GM23338 (cell line): ENCODE data around the gene SPTLC2. TPM values are rescaled to one million over a fixed set of nuclear protein-coding genes. Genes with fewer than 3 reads are reported as not detected.

ENCODE experiments used
- ATAC-seq: fragments of 200-7000 bp; cut with Tn5 transposase; 3 replicates; pipeline ENCODE4 v1.9.1; 2020
- DNase-seq: peaks from one replicate; pipeline ENCODE4 v3.0.0-alpha.2; 2015; ENCODE audit warnings: low spot score
- H2AFZ ChIP-seq: fragments of 200-600 bp; sonication (generic); 2 replicates; pipeline ENCODE4 v1.8.0; 2016; ENCODE audit warnings: antibody characterized with exemption, mild to moderate bottlenecking, moderate library complexity
- H3F3A ChIP-seq: fragments of 200-600 bp; sonication (generic); replicated peaks from 2 replicates; pipeline ENCODE4 v1.8.0; 2017; ENCODE audit warnings: antibody characterized with exemption, mixed run types, low read depth
- H3K27ac ChIP-seq: fragments of 200-600 bp; sonication (generic); 2 replicates; pipeline ENCODE4 v1.6.1; 2016; ENCODE audit warnings: low read depth
- H3K27me3 ChIP-seq: fragments of 200-600 bp; sonication (generic); 2 replicates; pipeline ENCODE4 v1.8.0; 2016; ENCODE audit warnings: mild to moderate bottlenecking, mixed run types, moderate library complexity; ENCODE audit not compliant: insufficient read depth
- H3K36me3 ChIP-seq: fragments of 200-600 bp; sonication (generic); 2 replicates; pipeline ENCODE4 v1.8.0; 2016; ENCODE audit warnings: mild to moderate bottlenecking; ENCODE audit not compliant: insufficient read depth
- H3K4me1 ChIP-seq: fragments of 200-600 bp; sonication (generic); 2 replicates; pipeline ENCODE4 v1.8.0; 2016; ENCODE audit warnings: mild to moderate bottlenecking, moderate library complexity; ENCODE audit not compliant: insufficient read depth
- H3K4me2 ChIP-seq: fragments of 200-600 bp; sonication (generic); 2 replicates; pipeline ENCODE4 v1.7.1; 2017; ENCODE audit warnings: mixed run types
- H3K4me3 ChIP-seq: fragments of 200-600 bp; sonication (generic); 2 replicates; pipeline ENCODE4 v1.6.1; 2016; ENCODE audit warnings: mixed run types
- H3K79me2 ChIP-seq: fragments of 200-600 bp; sonication (generic); replicated peaks from 2 replicates; pipeline ENCODE4 v1.8.0; 2017; ENCODE audit warnings: mild to moderate bottlenecking; ENCODE audit not compliant: insufficient read depth
- H3K9me2 ChIP-seq: fragments of 200-600 bp; sonication (generic); 2 replicates; pipeline ENCODE4 v1.8.0; 2017; ENCODE audit not compliant: insufficient read depth
- H4K20me1 ChIP-seq: fragments of 200-600 bp; sonication (generic); replicated peaks from 2 replicates; pipeline ENCODE4 v1.8.0; 2017; ENCODE audit warnings: mild to moderate bottlenecking; ENCODE audit not compliant: insufficient read depth
- H3K27ac Mint-ChIP-seq: 2 replicates; pipeline ENCODE4 v1.8.0; 2020; ENCODE audit warnings: inconsistent platforms, mild to moderate bottlenecking, moderate library complexity, mixed read lengths
- H3K27me3 Mint-ChIP-seq: 3 replicates; pipeline ENCODE4 v1.8.0; 2022; ENCODE audit warnings: low read depth, mild to moderate bottlenecking, moderate library complexity, mixed read lengths, inconsistent platforms; ENCODE audit not compliant: insufficient read depth, poor library complexity
- H3K36me3 Mint-ChIP-seq: 3 replicates; pipeline ENCODE4 v1.8.0; 2021; ENCODE audit warnings: low read depth, mild to moderate bottlenecking, inconsistent platforms, moderate library complexity, mixed read lengths
- H3K4me1 Mint-ChIP-seq: 3 replicates; pipeline ENCODE4 v1.8.0; 2020; ENCODE audit warnings: mild to moderate bottlenecking, inconsistent platforms, mixed read lengths
- H3K4me3 Mint-ChIP-seq: 3 replicates; pipeline ENCODE4 v1.8.0; 2021; ENCODE audit warnings: moderate library complexity, mild to moderate bottlenecking, inconsistent platforms, mixed read lengths
- H3K9me3 Mint-ChIP-seq: 3 replicates; pipeline ENCODE4 v1.8.0; 2020; ENCODE audit warnings: moderate library complexity, mild to moderate bottlenecking, inconsistent platforms, mixed read lengths
- CREB1 ChIP-seq: fragments of 250-450 bp; sonication (Bioruptor Pico); IDR thresholded peaks from 2 replicates; pipeline ENCODE4 v1.5.0; 2020; ENCODE audit warnings: low read depth, mild to moderate bottlenecking, moderate library complexity
- EZH2 ChIP-seq: fragments of 200-600 bp; sonication (generic); IDR thresholded peaks from one replicate; pipeline ENCODE4 v1.8.0; 2017; ENCODE audit warnings: antibody characterized with exemption, mild to moderate bottlenecking, low read depth; ENCODE audit not compliant: unreplicated experiment
- EZH2phosphoT487 ChIP-seq: fragments of 200-600 bp; sonication (generic); IDR thresholded peaks from one replicate; pipeline ENCODE4 v1.8.1; 2018; ENCODE audit warnings: antibody characterized with exemption; ENCODE audit not compliant: unreplicated experiment
- JUNB ChIP-seq: IDR thresholded peaks from one replicate; pipeline ENCODE4 v1.6.1; 2016; ENCODE audit warnings: antibody characterized with exemption; ENCODE audit not compliant: unreplicated experiment
- NANOG ChIP-seq: IDR thresholded peaks from 2 replicates; pipeline ENCODE4 v1.6.1; 2016; ENCODE audit warnings: antibody characterized with exemption, borderline replicate concordance
- POLR2AphosphoS5 ChIP-seq: IDR thresholded peaks from 2 replicates; pipeline ENCODE4 v1.6.1; 2016; ENCODE audit warnings: antibody characterized with exemption, low read depth
- REST ChIP-seq: IDR thresholded peaks from one replicate; pipeline ENCODE4 v1.6.1; 2018; ENCODE audit warnings: antibody characterized with exemption; ENCODE audit not compliant: unreplicated experiment
- STAT1 ChIP-seq: IDR thresholded peaks from one replicate; pipeline ENCODE4 v1.6.1; 2016; ENCODE audit warnings: antibody characterized with exemption; ENCODE audit not compliant: unreplicated experiment
- ZNF114 ChIP-seq: fragments of 250-450 bp; sonication (Bioruptor Pico); IDR thresholded peaks from 2 replicates; pipeline ENCODE4 v1.5.0; 2020; ENCODE audit warnings: mild to moderate bottlenecking, moderate library complexity
- ZNF331 ChIP-seq: fragments of 250-450 bp; sonication (Bioruptor Pico); IDR thresholded peaks from 2 replicates; pipeline ENCODE4 v1.5.0; 2020; ENCODE audit warnings: low read depth, mild to moderate bottlenecking, moderate library complexity
- ZNF462 ChIP-seq: fragments of 250-450 bp; sonication (Bioruptor Pico); IDR thresholded peaks from 2 replicates; pipeline ENCODE4 v1.5.0; 2020; ENCODE audit warnings: mild to moderate bottlenecking, moderate library complexity
- polyA plus RNA-seq: library from polyadenylated mRNA; unstranded; fragments of >200 nt; fragmentation: Nextera tagmentation; extraction: Ambion mirVana; gene quantifications from 2 replicates; pipeline ENCODE4 v1.2.1, GENCODE V29; 2016
- total RNA-seq: library from RNA; depleted of rRNA; stranded (reverse); fragments of >200 nt; shearing (Covaris generic); gene quantifications from 2 replicates; pipeline ENCODE4 v1.2.3, GENCODE V29; 2014
- TF ChIP-seq, protein P1 (sequence below): IDR thresholded peaks from 2 replicates; pipeline ENCODE4 v1.6.1; 2016; ENCODE audit warnings: antibody characterized with exemption
- TF ChIP-seq, protein P2 (sequence below), 2 experiments: fragments of 200-600 bp in 1 of 2; sonication (generic) in 1 of 2; conservative IDR thresholded peaks; 2 replicates each; pipeline versions ENCODE4 v1.5.1 to v1.6.1; 2016 to 2017; ENCODE audit warnings: antibody characterized with exemption in 2 of 2, low read depth in 2 of 2, mild to moderate bottlenecking in 2 of 2, moderate library complexity in 1 of 2

The SPTLC2 gene
- total and polyA plus RNA-seq, 2 experiments from 2014 or later, result 22.3 to 38.9 TPM

- Histone ChIP-seq H3K4me1 (no peaks in the 10 kb centered on the region), H3K36me3 (no peaks in the 10 kb centered on the region), H3F3A (no peaks in the 10 kb centered on the region), H4K20me1 (no peaks in the 10 kb centered on the region), H3K9me2 (no peaks in the 10 kb centered on the region), H3K4me3 (no peak overlapping the region), H3K27me3 (no peaks in the 10 kb centered on the region), H3K27ac (no peak overlapping the region), H3K4me2 (no peak overlapping the region), H2AFZ (no peak overlapping the region), H3K79me2 (no peaks in the 10 kb centered on the region)
- Mint-ChIP-seq H3K27ac (no peak overlapping the region), H3K27me3 (peaks cover 2% of the 10 kb centered on the region), H3K4me1 (peaks cover 13% of the 10 kb centered on the region), H3K4me3 (no peak overlapping the region), H3K36me3 (no peaks in the 10 kb centered on the region), H3K9me3 (no peaks in the 10 kb centered on the region)
- TF ChIP-seq REST (no peak), STAT1 (no peak), EZH2phosphoT487 (no peak), ZNF114 (CRISPR knock-in tag) (no peak), CREB1 (no peak), ZNF462 (CRISPR knock-in tag) (no peak), EZH2 (no peak), POLR2AphosphoS5 (no peak), JUNB (no peak), ZNF331 (CRISPR knock-in tag) (no peak), NANOG (no peak)
- TF ChIP-seq, protein P1, sequence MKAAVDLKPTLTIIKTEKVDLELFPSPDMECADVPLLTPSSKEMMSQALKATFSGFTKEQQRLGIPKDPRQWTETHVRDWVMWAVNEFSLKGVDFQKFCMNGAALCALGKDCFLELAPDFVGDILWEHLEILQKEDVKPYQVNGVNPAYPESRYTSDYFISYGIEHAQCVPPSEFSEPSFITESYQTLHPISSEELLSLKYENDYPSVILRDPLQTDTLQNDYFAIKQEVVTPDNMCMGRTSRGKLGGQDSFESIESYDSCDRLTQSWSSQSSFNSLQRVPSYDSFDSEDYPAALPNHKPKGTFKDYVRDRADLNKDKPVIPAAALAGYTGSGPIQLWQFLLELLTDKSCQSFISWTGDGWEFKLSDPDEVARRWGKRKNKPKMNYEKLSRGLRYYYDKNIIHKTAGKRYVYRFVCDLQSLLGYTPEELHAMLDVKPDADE, result no peak
- TF ChIP-seq, protein P2, sequence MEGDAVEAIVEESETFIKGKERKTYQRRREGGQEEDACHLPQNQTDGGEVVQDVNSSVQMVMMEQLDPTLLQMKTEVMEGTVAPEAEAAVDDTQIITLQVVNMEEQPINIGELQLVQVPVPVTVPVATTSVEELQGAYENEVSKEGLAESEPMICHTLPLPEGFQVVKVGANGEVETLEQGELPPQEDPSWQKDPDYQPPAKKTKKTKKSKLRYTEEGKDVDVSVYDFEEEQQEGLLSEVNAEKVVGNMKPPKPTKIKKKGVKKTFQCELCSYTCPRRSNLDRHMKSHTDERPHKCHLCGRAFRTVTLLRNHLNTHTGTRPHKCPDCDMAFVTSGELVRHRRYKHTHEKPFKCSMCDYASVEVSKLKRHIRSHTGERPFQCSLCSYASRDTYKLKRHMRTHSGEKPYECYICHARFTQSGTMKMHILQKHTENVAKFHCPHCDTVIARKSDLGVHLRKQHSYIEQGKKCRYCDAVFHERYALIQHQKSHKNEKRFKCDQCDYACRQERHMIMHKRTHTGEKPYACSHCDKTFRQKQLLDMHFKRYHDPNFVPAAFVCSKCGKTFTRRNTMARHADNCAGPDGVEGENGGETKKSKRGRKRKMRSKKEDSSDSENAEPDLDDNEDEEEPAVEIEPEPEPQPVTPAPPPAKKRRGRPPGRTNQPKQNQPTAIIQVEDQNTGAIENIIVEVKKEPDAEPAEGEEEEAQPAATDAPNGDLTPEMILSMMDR (conservative IDR thresholded peaks at IDR 0.05; ENCODE audit: low read depth in 2 of 2), result no peak
- DNase-seq (no peak), ATAC-seq (no peak)
Observed at GRCh38 chr14:77478796-77479195, 137.6 kb downstream of the SPTLC2 start.
